Measurements from ENCODE around the gene REPIN1.

- TF ChIP-seq CTCF (IDR thresholded peaks at IDR 0.05; ENCODE audit: insufficient read depth, low read length), result no peak
- no peak for TF ChIP-seq POLR2AphosphoS5 (IDR thresholded peaks at IDR 0.05; ENCODE audit: low read depth)
Measured at GRCh38 chr7:150363370-150363769, 5.3 kb upstream of the REPIN1 start.

Data from HL-60 (cell line).